ENCODE results near the gene HDAC9. TPM values are rescaled to one million over a fixed set of nuclear protein-coding genes. Genes with fewer than 3 reads are reported as not detected.

HDAC9 gene
- total RNA-seq, 1 donor from 2014 or later, result 0.52 TPM

DNA sequence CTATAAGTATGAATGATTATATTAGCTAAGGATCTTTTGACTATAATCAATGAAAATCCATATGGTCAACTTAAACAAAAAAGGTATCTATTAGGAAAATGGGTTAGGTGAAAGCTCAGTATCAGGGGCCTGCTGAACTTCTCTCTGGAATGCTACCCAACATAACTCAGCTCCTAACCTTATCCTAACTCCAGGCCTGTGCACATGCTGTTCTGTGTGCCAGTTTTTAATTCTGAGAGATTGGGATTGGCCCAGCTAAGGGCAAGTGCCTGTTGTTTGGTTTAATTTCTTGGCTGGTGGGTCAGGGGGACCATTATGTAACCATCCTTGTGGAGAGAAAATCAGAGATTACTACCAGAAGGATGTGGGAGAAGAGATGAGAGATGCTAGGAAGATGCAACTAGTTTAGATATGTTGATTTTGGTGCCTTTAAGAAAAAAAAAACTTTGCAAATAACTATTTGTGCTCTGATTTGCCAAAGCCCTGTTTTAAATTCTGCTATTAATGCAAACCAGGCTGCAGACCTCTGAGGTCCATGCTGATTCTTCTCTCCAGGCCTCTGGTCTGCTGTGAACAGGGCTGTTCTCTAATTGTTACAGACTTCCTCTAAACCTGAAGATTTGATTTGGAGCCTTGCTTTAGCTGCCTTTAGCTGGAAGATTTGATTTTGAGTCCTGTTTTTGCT, 23.9 kb upstream of the HDAC9 start:
- Mint-ChIP-seq H3K27me3 (ENCODE audit: low read depth) (no peaks in the 10 kb centered on the region), H3K36me3 (ENCODE audit: low read depth) (no peaks in the 10 kb centered on the region), H3K4me3 (ENCODE audit: low read depth) (no peak overlapping the region), H3K9me3 (no peaks in the 10 kb centered on the region), H3K4me1 (ENCODE audit: low read depth) (no peaks in the 10 kb centered on the region), H3K27ac (no peak overlapping the region)
- intact Hi-C loops (cut with micrococcal nuclease), result no loop called here
- no peak for DNase-seq (ENCODE audit: low spot score)

DNA sequence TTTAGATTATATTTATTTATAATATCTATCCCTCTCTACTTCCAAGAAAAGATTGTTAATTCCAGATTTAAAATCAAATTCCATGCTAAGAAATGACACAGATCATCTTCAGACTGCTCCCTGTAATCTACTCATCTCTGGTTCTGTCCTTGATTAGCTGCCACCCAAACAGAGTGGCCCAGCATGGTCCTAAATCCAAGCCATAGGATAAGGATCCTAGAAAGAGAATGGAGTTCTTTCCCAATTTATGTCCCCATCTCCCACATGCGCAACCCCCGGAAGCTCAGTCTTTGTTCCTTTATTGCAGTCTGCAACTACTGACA, 23.4 kb upstream of the HDAC9 start:
- H3K9me3 Mint-ChIP-seq, result no peaks in the 10 kb centered on the region
- no peaks in the 10 kb centered on the region for H3K4me1 Mint-ChIP-seq (ENCODE audit: low read depth)
- no peak overlapping the region for H3K4me3 Mint-ChIP-seq (ENCODE audit: low read depth)
- no peak overlapping the region for H3K27ac Mint-ChIP-seq
- DNase-seq (ENCODE audit: low spot score), result no peak
- intact Hi-C loops (cut with micrococcal nuclease), result no loop called here
- no peaks in the 10 kb centered on the region for H3K27me3 Mint-ChIP-seq (ENCODE audit: low read depth)
- no peaks in the 10 kb centered on the region for H3K36me3 Mint-ChIP-seq (ENCODE audit: low read depth)

DNA sequence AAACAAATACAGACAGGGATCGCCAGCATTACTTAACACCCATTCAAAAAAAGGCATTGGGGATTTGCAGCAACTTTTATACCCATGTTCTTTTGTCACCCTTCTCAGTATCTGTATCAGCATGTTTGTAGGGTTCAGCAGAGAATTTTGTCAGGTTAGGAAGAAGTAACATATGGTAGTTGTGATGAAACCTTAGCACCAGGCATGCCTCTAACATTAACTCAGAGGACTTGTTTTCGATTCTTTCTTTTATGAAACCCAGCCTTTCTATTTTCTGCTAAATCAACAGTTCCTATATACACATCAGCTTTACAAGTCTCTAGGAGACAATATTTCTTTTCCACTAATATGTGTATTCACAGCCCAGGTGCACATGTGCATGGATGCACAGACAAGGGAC, 22.4 kb upstream of the HDAC9 start:
- Mint-ChIP-seq H3K27me3 (ENCODE audit: low read depth) (no peaks in the 10 kb centered on the region), H3K4me1 (ENCODE audit: low read depth) (no peaks in the 10 kb centered on the region), H3K4me3 (ENCODE audit: low read depth) (no peak overlapping the region), H3K36me3 (ENCODE audit: low read depth) (no peaks in the 10 kb centered on the region), H3K9me3 (no peaks in the 10 kb centered on the region), H3K27ac (no peak overlapping the region)
- intact Hi-C loops (cut with micrococcal nuclease), result no loop called here
- DNase-seq (ENCODE audit: low spot score), result no peak

DNA sequence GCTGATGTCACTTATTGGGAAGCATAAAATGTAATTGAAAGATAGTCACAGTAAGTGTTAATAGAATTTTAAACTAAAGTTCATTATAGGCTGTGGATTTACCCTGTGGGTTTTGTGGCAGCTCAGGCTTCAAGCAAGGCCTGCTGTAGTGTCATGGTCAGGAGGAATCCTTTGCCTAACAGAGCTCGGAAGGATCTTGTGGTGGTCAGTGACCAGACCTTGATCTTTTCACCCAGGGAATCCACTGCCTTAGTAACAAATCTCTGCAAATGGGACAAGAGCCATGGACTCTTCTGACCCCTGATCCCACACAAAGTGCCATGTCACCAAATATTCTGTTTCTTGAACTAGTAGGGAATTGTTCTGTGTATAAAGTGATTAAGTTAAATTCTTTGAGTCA, 20.6 kb upstream of the HDAC9 start:
- no peak overlapping the region for H3K4me3 Mint-ChIP-seq (ENCODE audit: low read depth)
- H3K4me1 Mint-ChIP-seq (ENCODE audit: low read depth), result no peaks in the 10 kb centered on the region
- no peaks in the 10 kb centered on the region for H3K9me3 Mint-ChIP-seq
- no peaks in the 10 kb centered on the region for H3K36me3 Mint-ChIP-seq (ENCODE audit: low read depth)
- no peak overlapping the region for H3K27ac Mint-ChIP-seq
- no peak for DNase-seq (ENCODE audit: low spot score)
- H3K27me3 Mint-ChIP-seq (ENCODE audit: low read depth), result no peaks in the 10 kb centered on the region
- intact Hi-C loops (cut with micrococcal nuclease), result no loop called here

DNA sequence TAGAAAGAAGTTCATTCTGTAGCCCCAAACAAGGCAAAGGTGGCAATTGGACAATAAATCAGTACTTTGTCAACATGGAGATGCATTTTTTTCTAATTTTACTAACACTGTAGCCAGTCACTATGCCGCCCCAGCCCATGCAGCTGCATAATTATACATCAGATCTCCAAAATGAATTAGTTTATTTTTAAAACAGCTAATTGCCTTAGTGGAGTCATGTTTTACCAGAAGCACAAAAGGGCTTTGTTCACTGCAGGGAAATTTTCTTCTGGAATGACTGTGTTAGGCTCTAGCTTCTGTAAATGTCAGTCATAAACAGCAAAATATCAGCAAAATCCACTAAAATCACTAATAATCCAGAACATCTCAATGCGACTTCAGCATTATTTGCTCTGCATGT, 20.1 kb upstream of the HDAC9 start:
- no peaks in the 10 kb centered on the region for H3K36me3 Mint-ChIP-seq (ENCODE audit: low read depth)
- H3K9me3 Mint-ChIP-seq, result no peaks in the 10 kb centered on the region
- H3K4me3 Mint-ChIP-seq (ENCODE audit: low read depth), result no peak overlapping the region
- no peaks in the 10 kb centered on the region for H3K4me1 Mint-ChIP-seq (ENCODE audit: low read depth)
- intact Hi-C loops (cut with micrococcal nuclease), result no loop called here
- no peaks in the 10 kb centered on the region for H3K27me3 Mint-ChIP-seq (ENCODE audit: low read depth)
- no peak for DNase-seq (ENCODE audit: low spot score)
- no peak overlapping the region for H3K27ac Mint-ChIP-seq

DNA sequence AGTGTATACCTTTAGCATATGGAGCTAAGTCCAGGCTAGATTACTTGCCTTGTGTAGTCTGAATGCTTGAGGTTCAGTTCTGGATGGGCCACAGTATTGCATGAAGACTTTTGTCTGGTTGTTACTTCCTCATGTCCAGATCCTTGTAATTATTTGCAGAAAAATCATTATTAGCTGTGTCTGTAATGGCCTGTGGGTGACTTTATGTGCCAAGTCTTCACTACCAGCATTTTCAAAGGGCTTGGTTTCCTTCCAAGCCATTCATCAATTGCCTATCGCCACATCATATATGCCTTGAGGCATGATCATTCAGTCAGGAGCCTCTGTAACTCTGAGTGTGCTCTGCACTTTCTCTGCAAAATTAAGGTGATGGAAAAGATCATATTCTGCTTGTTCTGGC, 13.8 kb upstream of the HDAC9 start:
- no peak overlapping the region for H3K27ac Mint-ChIP-seq

DNA sequence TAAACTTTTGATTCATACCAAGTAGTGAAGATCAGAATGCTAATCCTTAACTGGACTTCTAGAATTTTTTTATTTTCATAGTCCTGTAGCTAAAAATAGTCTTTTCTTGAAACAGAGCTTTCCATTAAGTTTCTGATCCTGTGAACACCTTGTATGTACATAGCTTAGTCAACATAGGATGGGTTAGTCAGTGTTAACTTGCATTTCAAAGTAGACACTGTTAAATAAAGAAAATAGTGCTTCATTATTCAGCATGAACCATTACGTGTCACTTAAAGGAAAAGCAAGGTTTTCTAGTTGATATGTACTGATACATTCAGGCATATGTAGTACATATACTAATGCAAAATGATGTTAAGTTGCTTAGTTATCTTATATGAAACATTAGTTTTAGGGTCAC, 7.5 kb upstream of the HDAC9 start:
- Mint-ChIP-seq H3K27ac (no peak overlapping the region), H3K36me3 (ENCODE audit: low read depth) (no peaks in the 10 kb centered on the region), H3K4me3 (ENCODE audit: low read depth) (no peak overlapping the region), H3K9me3 (peaks cover 1% of the 10 kb centered on the region), H3K27me3 (ENCODE audit: low read depth) (no peaks in the 10 kb centered on the region), H3K4me1 (ENCODE audit: low read depth) (no peaks in the 10 kb centered on the region)
- intact Hi-C loops (cut with micrococcal nuclease), result no loop called here
- no peak for DNase-seq (ENCODE audit: low spot score)

More for the DNA sequence above, 13.8 kb upstream of the HDAC9 start:
- intact Hi-C loops (cut with micrococcal nuclease), result no loop called here
- Mint-ChIP-seq H3K27me3 (ENCODE audit: low read depth) (no peaks in the 10 kb centered on the region), H3K4me3 (ENCODE audit: low read depth) (no peak overlapping the region), H3K36me3 (ENCODE audit: low read depth) (no peaks in the 10 kb centered on the region), H3K4me1 (ENCODE audit: low read depth) (no peaks in the 10 kb centered on the region), H3K9me3 (peaks cover 3% of the 10 kb centered on the region)
- no peak for DNase-seq (ENCODE audit: low spot score)

DNA sequence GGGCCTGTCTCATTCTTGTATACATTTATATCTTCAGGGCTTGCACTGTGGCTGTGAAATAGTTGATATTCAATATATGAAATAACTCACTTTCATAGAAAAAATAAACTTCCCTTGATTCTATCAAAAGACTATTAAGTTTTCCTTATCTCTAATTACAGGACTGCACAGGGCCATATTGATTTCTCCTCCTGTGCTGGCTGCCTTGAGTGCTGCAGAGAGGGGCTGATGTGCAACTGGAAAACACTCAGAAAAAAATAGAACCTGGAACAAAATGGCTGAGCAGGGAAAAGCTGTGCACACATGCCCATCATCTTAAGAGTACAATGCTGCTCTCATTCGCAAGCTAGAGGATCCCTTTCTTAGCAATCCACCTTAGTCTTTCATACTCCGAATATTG, 5.9 kb upstream of the HDAC9 start:
- H3K4me3 Mint-ChIP-seq (ENCODE audit: low read depth), result no peak overlapping the region
- DNase-seq (ENCODE audit: low spot score), result no peak
- H3K36me3 Mint-ChIP-seq (ENCODE audit: low read depth), result no peaks in the 10 kb centered on the region
- H3K4me1 Mint-ChIP-seq (ENCODE audit: low read depth), result no peaks in the 10 kb centered on the region
- no peaks in the 10 kb centered on the region for H3K9me3 Mint-ChIP-seq
- H3K27me3 Mint-ChIP-seq (ENCODE audit: low read depth), result no peaks in the 10 kb centered on the region
- H3K27ac Mint-ChIP-seq, result no peak overlapping the region
- intact Hi-C loops (cut with micrococcal nuclease), result no loop called here

DNA sequence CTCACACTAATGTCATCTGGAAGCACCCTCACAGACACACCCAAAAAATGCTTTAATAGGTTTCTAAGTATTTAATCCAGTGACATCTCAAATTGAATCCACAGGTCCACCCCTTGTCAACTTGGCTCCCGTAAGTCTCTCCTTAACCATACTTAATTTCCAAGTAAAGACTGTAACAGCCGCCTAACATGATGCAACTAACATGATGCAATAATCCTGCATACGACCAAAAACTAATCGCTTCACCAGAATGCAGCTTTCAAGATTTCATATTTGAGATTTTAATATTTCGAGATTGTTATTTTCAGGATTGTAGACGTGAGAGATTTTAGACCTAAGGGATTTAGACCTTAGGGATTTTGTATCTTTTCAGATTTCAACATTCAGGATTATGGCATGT, 3.7 kb upstream of the HDAC9 start:
- Mint-ChIP-seq H3K27me3 (ENCODE audit: low read depth) (no peaks in the 10 kb centered on the region), H3K4me1 (ENCODE audit: low read depth) (peaks cover 13% of the 10 kb centered on the region), H3K9me3 (no peaks in the 10 kb centered on the region), H3K27ac (no peak overlapping the region), H3K36me3 (ENCODE audit: low read depth) (no peaks in the 10 kb centered on the region), H3K4me3 (ENCODE audit: low read depth) (no peak overlapping the region)
- no peak for DNase-seq (ENCODE audit: low spot score)
- intact Hi-C loops (cut with micrococcal nuclease), result no loop called here

DNA sequence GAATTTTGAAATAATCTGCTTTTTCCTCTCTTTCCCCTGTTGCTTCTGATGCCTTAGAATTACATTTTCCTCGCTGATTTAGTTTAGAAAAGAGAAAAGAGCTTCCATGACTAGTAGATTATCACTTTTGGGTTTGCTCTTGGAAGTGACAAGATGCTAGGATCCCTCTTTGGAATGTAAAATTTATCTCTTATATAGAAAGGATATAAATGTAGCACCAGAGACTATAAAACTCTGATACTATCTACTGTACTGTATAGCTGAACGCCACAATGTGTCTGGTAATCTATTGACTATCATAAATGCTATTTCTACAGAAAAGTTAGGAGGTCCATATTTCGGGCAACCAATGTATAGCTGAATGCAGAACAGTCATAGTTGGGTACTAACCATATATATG, 1.1 kb upstream of the HDAC9 start:
- H3K4me1 Mint-ChIP-seq (ENCODE audit: low read depth), result peaks cover 15% of the 10 kb centered on the region
- DNase-seq (ENCODE audit: low spot score), result no peak
- no peak overlapping the region for H3K4me3 Mint-ChIP-seq (ENCODE audit: low read depth)

DNA sequence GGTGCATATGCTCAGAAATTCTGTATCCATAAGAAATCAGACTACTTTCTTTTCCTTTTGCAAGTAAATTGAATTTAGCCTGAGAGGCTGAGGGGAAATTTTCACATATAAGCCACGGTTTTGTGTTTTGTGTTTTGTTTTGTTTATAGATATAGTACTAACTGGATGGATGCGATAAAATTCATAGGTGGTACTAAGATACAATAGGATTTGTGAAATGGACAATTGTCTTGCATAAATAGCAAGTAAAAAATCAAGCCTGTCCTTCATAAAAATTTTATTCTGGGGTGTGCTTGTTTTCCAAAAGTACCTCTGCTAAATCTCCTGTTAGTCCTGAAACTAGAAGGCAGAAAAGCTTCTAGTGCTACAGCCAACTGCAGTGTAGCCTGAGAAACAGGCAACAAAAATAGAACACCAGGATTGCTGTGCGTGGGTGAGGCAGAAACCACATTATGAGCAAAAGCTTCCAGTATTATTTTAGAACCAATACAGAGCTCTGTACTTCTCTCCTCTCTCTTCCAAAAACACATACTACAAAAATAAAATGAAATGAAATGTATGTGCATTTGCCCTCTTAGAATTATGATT, 634 bp upstream of the HDAC9 start:
- Mint-ChIP-seq H3K36me3 (ENCODE audit: low read depth) (no peaks in the 10 kb centered on the region), H3K27ac (peak overlapping the region; percentile 59), H3K4me3 (ENCODE audit: low read depth) (peak overlapping the region; percentile 24), H3K27me3 (ENCODE audit: low read depth) (no peaks in the 10 kb centered on the region), H3K4me1 (ENCODE audit: low read depth) (peaks cover 15% of the 10 kb centered on the region), H3K9me3 (no peaks in the 10 kb centered on the region)
- intact Hi-C loops (cut with micrococcal nuclease), result loop anchor here (1.0 kb wide), 1 partner anchor 43 kb away; no protein-coding TSS in a partner anchor
- DNase-seq (ENCODE audit: low spot score), result no peak

More for the DNA sequence above, 1.1 kb upstream of the HDAC9 start:
- Mint-ChIP-seq H3K9me3 (no peaks in the 10 kb centered on the region), H3K27ac (no peak overlapping the region), H3K27me3 (ENCODE audit: low read depth) (no peaks in the 10 kb centered on the region), H3K36me3 (ENCODE audit: low read depth) (no peaks in the 10 kb centered on the region)
- intact Hi-C loops (cut with micrococcal nuclease), result no loop called here

DNA sequence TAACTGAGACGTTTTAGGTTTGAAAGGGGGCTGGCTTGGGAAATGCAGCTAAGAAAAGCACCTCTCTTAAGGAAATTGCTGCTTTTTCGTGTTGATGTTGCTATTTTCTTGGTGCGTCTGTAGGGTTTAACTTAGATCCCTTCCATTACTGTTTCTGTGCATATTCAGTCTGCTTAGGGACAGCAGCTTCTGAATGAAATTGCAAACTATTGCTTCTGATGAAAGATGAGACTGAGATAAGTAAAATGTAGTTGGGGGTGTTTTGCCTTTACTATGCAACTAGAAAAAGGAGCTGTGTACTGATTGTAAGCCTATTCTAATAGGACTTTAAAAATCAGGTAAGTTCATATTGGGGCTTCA, 772 bp downstream of the HDAC9 start:
- Mint-ChIP-seq H3K9me3 (no peaks in the 10 kb centered on the region), H3K27ac (no peak overlapping the region), H3K36me3 (ENCODE audit: low read depth) (no peaks in the 10 kb centered on the region), H3K27me3 (ENCODE audit: low read depth) (no peaks in the 10 kb centered on the region), H3K4me3 (ENCODE audit: low read depth) (no peak overlapping the region), H3K4me1 (ENCODE audit: low read depth) (peaks cover 15% of the 10 kb centered on the region)
- DNase-seq (ENCODE audit: low spot score), result no peak
- intact Hi-C loops (cut with micrococcal nuclease), result no loop called here

DNA sequence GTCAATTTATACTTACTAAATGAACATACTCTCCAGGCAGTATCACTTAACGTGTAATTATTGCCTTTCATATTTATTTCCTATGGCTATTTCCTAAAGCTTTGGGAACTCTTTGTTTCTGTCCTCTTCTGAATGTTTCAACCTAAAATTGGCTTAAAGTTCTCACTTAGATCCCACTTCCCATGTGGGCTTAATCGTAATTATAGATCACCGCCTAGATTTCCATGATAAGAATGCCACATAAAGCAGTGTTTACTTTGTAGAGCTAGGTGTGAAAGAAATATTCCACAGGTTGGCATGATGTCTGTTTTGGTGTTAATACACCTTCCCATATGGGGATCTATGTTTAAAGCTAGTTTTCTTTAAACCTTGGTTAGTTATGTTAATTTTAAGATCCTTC, 1.5 kb downstream of the HDAC9 start:
- peaks cover 15% of the 10 kb centered on the region for H3K4me1 Mint-ChIP-seq (ENCODE audit: low read depth)

DNA sequence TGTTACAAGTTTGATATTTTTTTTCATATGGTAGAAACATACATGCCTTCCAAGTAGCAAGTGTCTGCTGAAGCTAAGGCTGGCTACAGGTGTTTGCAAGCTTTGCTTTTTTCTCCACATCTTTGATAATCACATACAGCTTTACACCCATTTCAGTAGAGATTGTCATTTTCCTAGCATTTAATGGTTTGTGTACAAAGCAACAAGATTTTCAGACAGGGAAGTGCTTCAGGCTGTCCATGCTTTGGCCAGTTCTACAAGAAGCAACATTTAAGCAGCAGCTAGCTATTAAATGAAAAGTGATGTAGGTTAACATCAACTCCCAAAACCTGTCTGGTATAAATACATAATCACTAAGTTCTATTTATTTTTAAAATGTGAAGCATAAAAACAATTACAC, 2.3 kb downstream of the HDAC9 start:
- intact Hi-C loops (cut with micrococcal nuclease), result no loop called here
- Mint-ChIP-seq H3K27me3 (ENCODE audit: low read depth) (no peaks in the 10 kb centered on the region), H3K27ac (no peak overlapping the region), H3K36me3 (ENCODE audit: low read depth) (no peaks in the 10 kb centered on the region), H3K4me1 (ENCODE audit: low read depth) (peaks cover 15% of the 10 kb centered on the region), H3K9me3 (no peaks in the 10 kb centered on the region), H3K4me3 (ENCODE audit: low read depth) (no peak overlapping the region)
- DNase-seq (ENCODE audit: low spot score), result no peak

More for the DNA sequence above, 1.5 kb downstream of the HDAC9 start:
- Mint-ChIP-seq H3K9me3 (no peaks in the 10 kb centered on the region), H3K27ac (no peak overlapping the region), H3K4me3 (ENCODE audit: low read depth) (no peak overlapping the region), H3K36me3 (ENCODE audit: low read depth) (no peaks in the 10 kb centered on the region), H3K27me3 (ENCODE audit: low read depth) (no peaks in the 10 kb centered on the region)
- intact Hi-C loops (cut with micrococcal nuclease), result no loop called here
- DNase-seq (ENCODE audit: low spot score), result no peak
